GM12872 (cell line): ENCODE measurements around the gene COL21A1.

Source experiments
- CTCF ChIP-seq: IDR thresholded peaks from 3 replicates; pipeline ENCODE4 v1.5.1; 2011; ENCODE audit warnings: low read depth, mild to moderate bottlenecking, low read length, moderate library complexity; ENCODE audit not compliant: insufficient read depth

COL21A1 gene

GRCh38 chr6:56280126-56280525 lies 32.7 kb upstream of the COL21A1 start:
- TF ChIP-seq CTCF, result no peak

GRCh38 chr6:56279331-56280080 lies 32.1 kb upstream of the COL21A1 start:
- no peak for TF ChIP-seq CTCF

GRCh38 chr6:56278171-56278591 lies 30.8 kb upstream of the COL21A1 start:
- no peak for TF ChIP-seq CTCF

- TF ChIP-seq CTCF, result no peak
Measured at GRCh38 chr6:56270812-56271441, 23.5 kb upstream of the COL21A1 start.

GRCh38 chr6:56268266-56268665 lies 20.9 kb upstream of the COL21A1 start:
- no peak for TF ChIP-seq CTCF

GRCh38 chr6:56266011-56266410 lies 18.6 kb upstream of the COL21A1 start:
- TF ChIP-seq CTCF, result no peak

GRCh38 chr6:56263596-56264315 lies 16.4 kb upstream of the COL21A1 start:
- no peak for TF ChIP-seq CTCF
